CD14-positive monocyte (primary cell): Measurements from ENCODE around the gene TMEM175. TPM values are rescaled to one million over a fixed set of nuclear protein-coding genes. Genes with fewer than 3 reads are reported as not detected.
A peak's percentile ranks its signal among the peaks of the same experiment; 100 is the strongest.

Experiments used
- DNase-seq, 3 donors: peaks; one replicate each; pipeline ENCODE4 v3.0.0-alpha.2; 2011 to 2022
- H2AFZ ChIP-seq: 2 replicates; pipeline ENCODE4 v1.6.0; 2012; ENCODE audit warnings: mild to moderate bottlenecking, low read depth, low read length, inconsistent platforms; ENCODE audit not compliant: insufficient read depth, poor library complexity, severe bottlenecking
- H3K27ac ChIP-seq, 2 donors: 1 replicate in 1 of 2; 2 replicates in 1 of 2; pipeline ENCODE4 v1.5.1; 2012 to 2013; ENCODE audit warnings: low read length in 2 of 2, control low read depth in 1 of 2, inconsistent platforms in 1 of 2, low read depth in 1 of 2, mild to moderate bottlenecking in 1 of 2
- H3K27me3 ChIP-seq, 2 donors: one replicate each; pipeline versions ENCODE4 v1.6.0 to v1.6.1; 2011 to 2013; ENCODE audit warnings: low read length in 2 of 2; ENCODE audit not compliant: control insufficient read depth in 2 of 2, insufficient read depth in 2 of 2
- H3K36me3 ChIP-seq, 2 donors: replicated peaks in 1 of 2; 1 replicate in 1 of 2; 2 replicates in 1 of 2; pipeline versions ENCODE4 v1.5.1 to v1.6.1; 2012 to 2013; ENCODE audit warnings: low read length in 2 of 2, control low read depth in 1 of 2, inconsistent platforms in 1 of 2, mild to moderate bottlenecking in 1 of 2; ENCODE audit not compliant: insufficient read depth in 2 of 2, control insufficient read depth in 1 of 2
- H3K4me1 ChIP-seq, 2 donors: 1 replicate in 1 of 2; 2 replicates in 1 of 2; pipeline versions ENCODE4 v1.5.1 to v1.6.1; 2012 to 2013; ENCODE audit warnings: low read length in 2 of 2, control low read depth in 1 of 2, inconsistent platforms in 1 of 2, mild to moderate bottlenecking in 1 of 2, moderate library complexity in 1 of 2; ENCODE audit not compliant: insufficient read depth in 2 of 2, control insufficient read depth in 1 of 2
- H3K4me2 ChIP-seq: replicated peaks from 2 replicates; pipeline ENCODE3; 2012; ENCODE audit warnings: low read length, moderate library complexity, mild to moderate bottlenecking; ENCODE audit not compliant: poor library complexity, severe bottlenecking; ENCODE audit errors: extremely low read depth
- H3K4me3 ChIP-seq, 3 experiments: fragments of 200-600 bp in 1 of 3; sonication (generic) in 1 of 3; replicated peaks in 1 of 3; 1 replicate in 2 of 3; 2 replicates in 1 of 3; pipeline ENCODE4 v1.5.1; 2011 to 2013; ENCODE audit warnings: low read length in 3 of 3, mild to moderate bottlenecking in 3 of 3, control low read depth in 2 of 3, low read depth in 2 of 3, inconsistent platforms in 1 of 3, moderate library complexity in 1 of 3
- H3K79me2 ChIP-seq: 2 replicates; pipeline ENCODE4 v1.6.0; 2012; ENCODE audit warnings: mild to moderate bottlenecking, control low read depth, inconsistent platforms, low read length, moderate library complexity; ENCODE audit not compliant: insufficient read depth
- H3K9ac ChIP-seq: 2 replicates; pipeline ENCODE4 v1.6.0; 2017; ENCODE audit warnings: low read length, mild to moderate bottlenecking; ENCODE audit not compliant: insufficient read depth, poor library complexity, severe bottlenecking
- H3K9me3 ChIP-seq, 2 donors: replicated peaks in 1 of 2; 1 replicate in 1 of 2; 2 replicates in 1 of 2; pipeline versions ENCODE4 v1.5.1 to v1.6.1; 2012 to 2013; ENCODE audit warnings: low read length in 2 of 2, control low read depth in 1 of 2; ENCODE audit not compliant: control insufficient read depth in 1 of 2, insufficient read depth in 1 of 2
- H4K20me1 ChIP-seq: 2 replicates; pipeline ENCODE4 v1.6.0; 2012; ENCODE audit warnings: mild to moderate bottlenecking, low read length, control low read depth, moderate library complexity; ENCODE audit not compliant: insufficient read depth
- H3K27ac Mint-ChIP-seq, 7 donors: one replicate each; pipeline ENCODE4 v1.8.0; 2020; ENCODE audit warnings: mild to moderate bottlenecking in 7 of 7, mixed read lengths in 7 of 7, moderate library complexity in 6 of 7, inconsistent platforms in 2 of 7
- H3K27me3 Mint-ChIP-seq, 3 donors: one replicate each; pipeline ENCODE4 v1.8.0; 2021 to 2022; ENCODE audit warnings: low read depth in 3 of 3, mild to moderate bottlenecking in 3 of 3, mixed read lengths in 3 of 3, moderate library complexity in 3 of 3, inconsistent platforms in 1 of 3
- H3K36me3 Mint-ChIP-seq, 2 donors: one replicate each; pipeline ENCODE4 v1.8.0; 2020; ENCODE audit warnings: mixed read lengths in 2 of 2, inconsistent platforms in 1 of 2, mild to moderate bottlenecking in 1 of 2
- H3K4me1 Mint-ChIP-seq: one replicate; pipeline ENCODE4 v1.8.0; 2020; ENCODE audit warnings: mild to moderate bottlenecking, mixed read lengths
- H3K4me3 Mint-ChIP-seq, 2 donors: one replicate each; pipeline ENCODE4 v1.8.0; 2020; ENCODE audit warnings: mild to moderate bottlenecking in 2 of 2, mixed read lengths in 2 of 2, moderate library complexity in 1 of 2
- H3K9me3 Mint-ChIP-seq, 7 donors: one replicate each; pipeline ENCODE4 v1.8.0; 2020 to 2022; ENCODE audit warnings: mixed read lengths in 7 of 7, mild to moderate bottlenecking in 6 of 7, moderate library complexity in 6 of 7, inconsistent platforms in 2 of 7
- WGBS: methylation state at CpG from one replicate; pipeline ENCODE4 v1.1.5; 2013; ENCODE audit warnings: missing lambda C conversion rate; ENCODE audit not compliant: insufficient coverage; 5-methylcytosine and 5-hydroxymethylcytosine counted together
- intact Hi-C, 2 donors: fragments of 100-400 bp; cut with micrococcal nuclease; formaldehyde crosslinking; loops; one replicate each; pipeline versions ENCODE4 v1.15.0 to v1.15.1; 2023
- polyA plus RNA-seq, 3 donors: library from polyadenylated mRNA; depleted of rRNA in 1 of 3; unstranded in 2 of 3; stranded (reverse) in 1 of 3; fragments of 300-500 nt in 2 of 3; fragments of >200 nt in 1 of 3; fragmentation: Illumina TruSeq in 2 of 3; gene quantifications; 1 replicate in 2 of 3; 2 replicates in 1 of 3; pipeline ENCODE4 v1.2.3, GENCODE V29; 2012 to 2021
- TF ChIP-seq, protein P1 (sequence below): fragments of 200-600 bp; IDR thresholded peaks from one replicate; pipeline ENCODE4 v1.8.0; 2022; ENCODE audit warnings: antibody characterized with exemption, mild to moderate bottlenecking

Gene TMEM175
- polyA plus RNA-seq, 3 donors: 18.9 to 216 (median 20.7) TPM

DNA sequence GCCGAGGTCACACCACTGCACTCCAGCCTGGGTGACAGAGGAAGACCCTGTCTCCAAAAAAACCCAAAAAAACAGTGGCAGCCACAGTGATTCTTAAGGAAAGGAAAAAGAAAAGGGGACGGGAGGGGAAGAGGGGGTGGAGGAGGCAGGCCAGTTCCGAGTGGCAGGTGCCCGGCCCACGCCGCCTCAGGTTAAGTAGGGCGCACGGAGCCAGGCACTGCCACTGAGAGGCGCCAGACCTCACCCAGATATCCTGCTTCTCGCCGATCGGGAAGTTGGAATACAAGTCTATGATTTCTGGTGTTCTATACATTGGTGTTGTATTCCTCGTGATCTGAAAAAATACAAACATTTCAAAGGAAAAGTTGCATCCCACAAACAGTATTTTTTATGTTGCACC is 36.0 kb upstream of the TMEM175 start:
- Histone ChIP-seq H2AFZ (no peak overlapping the region), H3K36me3 (peaks cover 73 to 98% of the 10 kb centered on the region in 2 donors), H3K4me1 (no peaks in the 10 kb centered on the region), H3K27me3 (no peaks in the 10 kb centered on the region), H3K9me3 (no peaks in the 10 kb centered on the region), H3K79me2 (peaks cover 16% of the 10 kb centered on the region), H4K20me1 (peaks cover 82% of the 10 kb centered on the region), H3K27ac (no peak overlapping the region), H3K4me2 (no peak overlapping the region), H3K4me3 (no peak overlapping the region), H3K9ac (no peak overlapping the region)
- WGBS: 97% methylated on average over 9 of the region's 13 CpGs
- Mint-ChIP-seq H3K9me3 (no peaks in the 10 kb centered on the region), H3K4me1 (no peaks in the 10 kb centered on the region), H3K36me3 (peaks cover 71 to 96% of the 10 kb centered on the region in 2 donors), H3K27ac (no peak overlapping the region), H3K27me3 (peaks cover 0 to 2% (median 0%) of the 10 kb centered on the region in 3 donors), H3K4me3 (no peak overlapping the region)
- no peak for DNase-seq
- TF ChIP-seq, protein P1, sequence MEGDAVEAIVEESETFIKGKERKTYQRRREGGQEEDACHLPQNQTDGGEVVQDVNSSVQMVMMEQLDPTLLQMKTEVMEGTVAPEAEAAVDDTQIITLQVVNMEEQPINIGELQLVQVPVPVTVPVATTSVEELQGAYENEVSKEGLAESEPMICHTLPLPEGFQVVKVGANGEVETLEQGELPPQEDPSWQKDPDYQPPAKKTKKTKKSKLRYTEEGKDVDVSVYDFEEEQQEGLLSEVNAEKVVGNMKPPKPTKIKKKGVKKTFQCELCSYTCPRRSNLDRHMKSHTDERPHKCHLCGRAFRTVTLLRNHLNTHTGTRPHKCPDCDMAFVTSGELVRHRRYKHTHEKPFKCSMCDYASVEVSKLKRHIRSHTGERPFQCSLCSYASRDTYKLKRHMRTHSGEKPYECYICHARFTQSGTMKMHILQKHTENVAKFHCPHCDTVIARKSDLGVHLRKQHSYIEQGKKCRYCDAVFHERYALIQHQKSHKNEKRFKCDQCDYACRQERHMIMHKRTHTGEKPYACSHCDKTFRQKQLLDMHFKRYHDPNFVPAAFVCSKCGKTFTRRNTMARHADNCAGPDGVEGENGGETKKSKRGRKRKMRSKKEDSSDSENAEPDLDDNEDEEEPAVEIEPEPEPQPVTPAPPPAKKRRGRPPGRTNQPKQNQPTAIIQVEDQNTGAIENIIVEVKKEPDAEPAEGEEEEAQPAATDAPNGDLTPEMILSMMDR: peak; percentile 21
- intact Hi-C loops: no loop called here

DNA sequence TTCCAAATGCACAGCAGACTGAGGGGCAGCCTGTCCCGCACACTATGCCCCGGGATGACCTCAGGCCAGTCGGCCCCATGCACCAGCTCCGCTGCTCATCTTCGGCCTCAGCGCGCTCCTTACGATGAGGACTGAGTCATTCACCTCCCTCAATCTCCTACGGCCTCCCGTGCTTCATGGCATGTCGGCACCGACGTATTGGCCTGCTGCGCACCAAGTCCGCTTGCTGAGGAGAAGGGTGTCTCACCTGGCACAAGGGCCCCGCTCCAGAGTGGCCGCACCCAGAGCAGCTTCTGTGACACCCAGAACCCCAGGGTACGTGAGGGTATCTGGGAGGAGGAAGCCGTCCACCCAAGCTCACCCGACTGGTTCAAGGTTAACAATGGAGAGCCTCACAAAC is 35.6 kb upstream of the TMEM175 start:
- intact Hi-C loops: no loop called here
- DNase-seq: no peak
- Histone ChIP-seq H2AFZ (no peak overlapping the region), H3K27me3 (no peaks in the 10 kb centered on the region), H3K79me2 (peaks cover 18% of the 10 kb centered on the region), H3K9me3 (no peaks in the 10 kb centered on the region), H3K9ac (no peak overlapping the region), H3K4me3 (no peak overlapping the region), H3K4me1 (no peaks in the 10 kb centered on the region), H3K27ac (no peak overlapping the region), H4K20me1 (peaks cover 86% of the 10 kb centered on the region), H3K36me3 (peaks cover 73 to 98% of the 10 kb centered on the region in 2 donors), H3K4me2 (no peak overlapping the region)
- H3K4me3 Mint-ChIP-seq: no peak overlapping the region
- peaks cover 0 to 2% (median 0%) of the 10 kb centered on the region in 3 donors for H3K27me3 Mint-ChIP-seq
- peaks cover 67 to 96% of the 10 kb centered on the region in 2 donors for H3K36me3 Mint-ChIP-seq
- no peaks in the 10 kb centered on the region for H3K4me1 Mint-ChIP-seq
- TF ChIP-seq, protein P1: no peak
- peak overlapping the region in 3 of 7 donors; percentile 17 to 81 (median 27) for H3K27ac Mint-ChIP-seq
- H3K9me3 Mint-ChIP-seq: no peaks in the 10 kb centered on the region
- WGBS: 100% methylated on average over 12 of the region's 20 CpGs
